SKM-1 (cell line): Measurements from ENCODE around the gene YAE1.
"Not testable (repeated sequence)": the region's sequence is repeated elsewhere in the genome, so short reads cannot be mapped to it uniquely, and the experiment has no call there.

Experiments used
- DNase-seq: peaks from one replicate; lab custom pipeline; 2025; ENCODE audit not compliant: unreplicated experiment; lab: John Stamatoyannopoulos, UW

Gene YAE1, protein sequence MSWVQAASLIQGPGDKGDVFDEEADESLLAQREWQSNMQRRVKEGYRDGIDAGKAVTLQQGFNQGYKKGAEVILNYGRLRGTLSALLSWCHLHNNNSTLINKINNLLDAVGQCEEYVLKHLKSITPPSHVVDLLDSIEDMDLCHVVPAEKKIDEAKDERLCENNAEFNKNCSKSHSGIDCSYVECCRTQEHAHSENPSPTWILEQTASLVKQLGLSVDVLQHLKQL

DNA sequence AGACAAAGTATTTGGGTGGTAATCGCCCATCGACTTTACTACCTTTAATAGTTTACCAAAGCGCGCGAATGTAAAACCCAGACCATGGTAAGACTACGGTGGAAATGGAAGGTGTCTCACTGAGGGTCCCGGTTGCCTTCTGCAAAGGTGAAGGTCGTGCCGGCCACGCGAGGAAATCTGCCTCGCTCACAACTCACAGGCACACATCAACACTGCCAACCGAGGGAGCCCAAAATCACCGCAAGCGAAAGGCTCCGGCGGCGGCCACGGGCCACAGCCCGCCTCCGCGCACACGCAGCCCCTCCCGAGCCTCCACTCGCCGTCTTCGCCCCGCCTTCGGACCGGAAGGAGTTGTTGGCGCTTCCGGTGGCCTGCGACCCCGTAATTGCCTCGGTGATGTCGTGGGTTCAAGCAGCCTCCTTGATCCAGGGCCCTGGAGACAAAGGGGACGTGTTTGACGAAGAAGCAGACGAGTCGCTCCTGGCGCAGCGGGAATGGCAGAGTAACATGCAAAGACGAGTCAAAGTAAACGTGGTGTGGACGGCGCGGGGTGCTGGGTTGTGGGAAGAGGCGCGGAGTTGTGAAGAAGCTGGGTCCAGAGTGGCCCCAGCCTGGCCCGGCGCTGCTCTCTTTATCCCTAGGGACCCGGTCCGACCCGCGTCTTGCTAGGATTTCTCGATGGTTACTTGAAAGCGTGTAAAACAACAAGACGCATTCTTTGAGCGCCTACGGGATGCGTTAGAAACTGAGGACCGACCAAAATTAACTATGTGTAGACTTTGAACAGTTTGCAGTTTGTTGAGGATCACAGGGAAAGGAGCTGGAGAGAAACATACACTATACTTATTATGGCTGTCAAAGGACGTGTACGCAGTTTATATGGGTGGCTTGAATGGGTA is at the start of gene YAE1:
YAE1 (plus strand) TSS at position 382 of the 899 bp plus-strand sequence; CDS start at position 397, 15 bp downstream.
- peak; percentile 66 for DNase-seq

DNA sequence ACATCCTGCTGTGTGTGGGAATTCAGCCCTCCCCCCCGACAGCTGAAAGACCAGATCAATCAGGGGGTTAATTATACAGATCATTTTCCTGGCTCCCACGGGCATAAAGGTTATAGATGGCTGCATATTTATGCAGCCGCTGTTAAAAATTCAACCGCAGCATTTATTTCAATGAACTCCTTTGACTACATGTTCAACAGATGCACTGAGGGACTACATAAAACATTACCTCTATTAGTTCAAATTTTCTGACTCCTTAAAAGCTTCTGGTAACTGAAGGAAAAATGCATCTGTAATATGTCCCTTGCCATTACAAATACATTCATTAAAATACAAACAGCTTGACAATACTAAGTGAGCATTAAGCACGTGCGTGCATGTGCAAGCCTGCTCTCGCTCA is 49.7 kb upstream of the YAE1 start:
- DNase-seq: no peak

DNA sequence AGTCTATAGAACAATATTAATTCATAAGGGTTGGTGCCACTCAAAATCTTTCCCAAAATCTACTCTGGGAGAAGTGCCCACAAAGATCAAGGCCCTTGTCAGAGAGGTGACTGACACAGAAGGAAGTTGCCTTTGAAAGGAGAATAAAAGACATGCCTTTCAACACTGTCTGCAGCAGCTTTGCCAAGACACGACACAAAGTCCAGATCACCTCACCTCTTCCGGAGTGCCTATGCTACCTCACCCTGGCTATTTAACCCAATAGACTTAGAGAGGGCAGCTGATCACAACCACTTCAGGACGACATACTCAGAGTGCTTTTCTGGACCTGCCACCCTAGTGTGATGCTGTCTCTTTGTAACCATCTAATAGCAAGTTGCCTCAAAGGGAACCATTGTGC is 49.0 kb upstream of the YAE1 start:
- no peak for DNase-seq

DNA sequence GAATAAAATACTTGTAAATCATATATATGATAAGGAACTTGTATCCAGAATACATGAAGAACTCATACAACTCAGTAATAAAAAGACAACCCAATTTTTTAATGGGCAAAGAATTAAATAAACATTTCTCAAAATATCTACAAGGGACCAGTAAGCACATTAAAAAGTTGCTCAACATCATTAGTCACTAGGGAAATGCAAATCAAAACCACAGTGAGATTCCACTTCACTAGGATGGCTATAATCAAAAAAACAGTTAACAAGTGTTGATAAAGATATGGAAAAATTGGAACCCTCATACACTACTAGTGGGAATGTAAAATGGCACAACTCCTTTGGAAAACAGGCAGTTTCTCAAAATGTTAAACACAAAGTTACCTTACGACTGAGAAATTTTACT is 40.3 kb upstream of the YAE1 start:
- no peak for DNase-seq

DNA sequence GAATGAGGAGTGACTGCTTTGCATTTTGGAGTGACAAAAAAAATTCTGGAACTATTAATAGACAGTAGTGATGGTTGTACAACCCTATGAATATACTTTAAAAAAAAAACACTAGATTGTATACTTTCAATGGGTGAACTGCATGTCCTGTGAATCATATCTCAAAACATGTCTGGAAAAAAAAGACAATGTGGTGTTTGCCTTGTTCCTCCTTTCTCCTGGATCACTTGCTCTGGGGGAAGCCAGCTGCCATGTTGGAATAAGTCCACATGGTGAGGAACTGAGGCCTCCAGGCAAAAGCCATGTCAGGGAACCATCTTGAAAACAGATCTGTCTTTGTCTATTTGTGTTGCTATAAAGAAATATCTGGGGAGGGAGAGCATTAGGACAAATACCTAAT is 39.5 kb upstream of the YAE1 start:
- DNase-seq: no peak

DNA sequence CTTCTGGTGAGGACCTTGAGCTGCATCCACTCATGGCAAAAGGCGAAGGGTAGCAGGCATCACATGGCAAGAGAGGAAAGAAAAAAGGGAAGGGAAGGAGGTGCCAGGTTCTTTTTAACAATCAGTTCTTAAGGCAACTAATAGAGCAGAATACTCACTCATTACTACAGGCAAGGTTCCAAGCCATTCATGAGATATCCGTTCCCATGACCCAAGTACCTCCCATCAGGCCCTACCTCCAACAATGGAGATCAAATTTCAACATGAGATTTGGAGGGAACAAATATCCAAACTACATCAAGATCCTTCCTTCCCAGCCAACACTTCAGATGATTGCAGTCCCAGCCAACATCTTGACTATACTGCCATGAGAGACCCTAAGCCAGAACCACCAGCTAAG is 38.9 kb upstream of the YAE1 start:
- no peak for DNase-seq

DNA sequence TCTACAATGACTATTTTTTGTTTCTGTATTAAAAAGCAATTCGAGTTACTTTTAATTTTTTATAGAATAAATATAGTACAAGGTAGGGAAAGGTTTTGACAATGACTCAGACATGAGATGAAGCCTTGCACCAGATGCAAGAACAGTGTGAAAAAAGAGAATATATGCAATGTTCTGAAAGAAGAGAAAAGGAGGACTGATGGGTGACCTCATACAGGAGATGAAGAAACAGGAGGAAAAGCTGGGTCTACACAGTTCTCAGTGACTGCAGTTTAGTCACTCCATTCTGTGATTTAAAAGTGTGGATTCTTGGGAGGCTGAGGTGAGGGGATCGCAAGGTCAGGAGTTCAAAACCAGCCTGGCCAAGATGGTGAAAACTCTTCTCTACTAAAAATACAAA is 38.3 kb upstream of the YAE1 start:
- no peak for DNase-seq

DNA sequence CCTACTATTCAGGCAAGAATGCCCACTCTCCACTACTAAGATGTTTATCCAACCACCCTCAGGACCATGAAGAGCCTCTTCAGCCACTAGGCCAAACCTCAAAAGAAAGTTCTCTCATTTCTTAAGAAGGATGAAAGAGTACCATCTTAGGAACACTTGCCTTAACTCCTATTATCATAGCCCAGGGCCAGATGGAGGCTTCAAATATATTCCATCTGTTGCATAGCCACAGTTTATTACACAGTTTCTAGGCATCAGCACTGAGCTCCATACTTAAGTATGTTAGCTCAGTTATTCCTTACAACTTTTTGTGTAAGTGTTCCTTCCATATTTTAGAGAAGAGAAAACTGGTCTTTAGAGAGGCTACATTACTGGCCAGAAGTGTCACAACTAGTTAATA is 37.4 kb upstream of the YAE1 start:
- DNase-seq: no peak

DNA sequence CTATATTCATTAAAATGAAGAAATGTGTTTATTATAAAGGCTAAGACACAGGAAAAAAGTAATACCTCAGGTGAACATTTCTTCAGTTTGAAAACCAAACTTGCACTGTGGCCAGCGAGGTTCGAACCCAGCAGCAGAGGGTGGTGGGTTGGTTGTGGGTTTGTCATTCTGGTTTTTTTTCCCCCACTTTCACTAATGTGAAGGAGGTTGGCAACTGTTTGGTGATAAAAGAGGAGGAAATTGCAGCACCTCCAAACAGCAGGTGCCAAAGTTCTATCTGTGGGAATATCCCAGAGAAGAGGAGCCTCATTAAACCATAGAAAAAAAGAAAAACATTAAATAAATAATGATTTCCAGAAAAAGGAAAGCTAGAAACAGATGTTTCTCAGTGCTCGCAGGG is 36.6 kb upstream of the YAE1 start:
- DNase-seq: no peak

DNA sequence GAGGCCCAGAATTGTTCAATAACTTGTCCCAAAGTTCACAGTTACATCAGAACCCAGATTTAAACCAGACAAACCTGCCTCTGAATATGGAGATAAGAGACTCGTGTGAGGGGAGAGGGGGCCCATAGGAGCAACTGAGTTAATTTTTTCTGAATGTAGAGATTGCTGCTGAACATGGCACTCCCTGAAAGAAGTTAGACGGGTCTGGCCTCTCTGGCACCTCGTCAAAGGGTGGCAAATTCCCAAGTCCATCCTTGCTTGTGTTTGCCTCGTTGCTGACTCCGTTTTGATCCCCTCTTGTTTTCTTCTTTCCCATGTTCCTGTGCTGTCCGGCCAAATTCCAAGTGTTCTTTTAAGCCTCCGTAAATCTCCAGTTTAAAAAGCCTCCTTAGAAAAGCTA is 35.2 kb upstream of the YAE1 start:
- no peak for DNase-seq

DNA sequence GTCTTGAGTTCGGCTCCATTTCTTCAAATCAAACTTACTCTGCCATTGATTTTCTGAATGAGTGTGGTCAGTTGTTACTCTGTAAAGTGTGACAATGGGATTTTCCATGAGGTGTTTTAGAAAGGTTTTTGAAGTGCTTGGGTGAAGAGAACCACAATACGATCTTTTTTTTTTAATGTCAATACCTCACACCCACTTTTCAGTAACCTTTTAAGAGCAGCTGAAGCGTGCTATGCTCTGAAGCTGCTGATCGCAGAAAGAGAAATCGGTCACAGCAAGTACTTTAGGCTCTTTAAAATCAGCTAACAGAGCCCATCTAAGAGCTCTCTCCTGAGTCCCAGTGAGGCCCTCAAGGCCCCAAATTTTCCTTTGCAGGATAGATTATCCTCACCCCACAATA is 34.4 kb upstream of the YAE1 start:
- no peak for DNase-seq

DNA sequence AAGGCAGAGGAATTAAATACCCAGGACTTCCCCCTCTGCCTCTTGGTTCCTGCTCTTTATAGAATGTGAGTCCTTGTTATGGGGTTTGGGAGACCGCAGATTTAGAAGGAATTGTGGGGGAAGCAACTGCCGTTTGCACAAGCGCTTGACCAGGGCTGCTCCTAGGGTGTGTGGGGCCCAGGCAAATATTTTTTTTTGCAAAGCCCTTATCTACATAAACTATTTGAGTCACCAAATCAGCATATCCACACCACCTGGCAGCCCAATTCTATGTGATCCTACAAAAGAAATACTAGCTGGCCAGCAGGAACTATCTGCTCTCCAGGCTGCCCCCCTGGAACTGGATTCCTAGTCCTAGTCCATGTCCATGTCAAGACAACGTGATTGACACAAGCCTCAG is 33.4 kb upstream of the YAE1 start:
- no peak for DNase-seq

DNA sequence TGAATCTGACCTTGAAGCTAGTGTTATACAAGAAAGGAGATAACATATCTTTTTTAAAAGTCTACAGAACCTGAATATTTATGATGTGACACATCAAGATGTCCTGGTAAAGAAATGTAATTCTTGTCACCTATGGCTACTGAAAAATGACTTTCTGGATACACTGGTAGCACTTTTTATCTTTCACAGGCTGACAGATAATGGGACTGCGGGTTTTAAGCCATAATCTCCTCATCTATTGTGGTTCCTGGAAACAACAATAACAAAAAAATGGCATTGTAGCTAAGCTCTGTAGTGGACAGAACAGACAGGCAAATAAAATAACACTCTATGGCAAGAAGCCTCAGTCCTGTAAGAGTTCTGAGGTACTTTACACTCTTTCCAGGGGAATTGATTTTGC is 31.6 kb upstream of the YAE1 start:
- no peak for DNase-seq

DNA sequence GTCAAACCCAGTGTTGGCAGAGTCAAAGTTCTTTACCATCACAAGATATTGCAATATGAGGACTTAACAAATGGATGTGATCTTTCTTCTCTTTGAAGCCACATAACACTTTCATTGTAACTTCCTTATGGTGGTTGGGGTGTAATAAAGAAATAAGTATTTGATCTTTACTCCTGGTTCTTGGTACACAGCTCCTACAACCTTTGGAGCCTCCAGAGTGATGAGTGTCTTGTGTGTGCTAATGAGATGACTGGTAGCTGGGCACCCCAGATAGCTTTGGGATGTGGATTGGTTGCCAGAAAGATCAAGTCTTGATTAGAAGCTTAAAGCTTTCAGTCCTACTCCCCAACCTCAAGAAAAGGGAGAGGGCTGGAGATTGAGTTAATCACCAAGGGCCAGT is 31.1 kb upstream of the YAE1 start:
- DNase-seq: no peak

DNA sequence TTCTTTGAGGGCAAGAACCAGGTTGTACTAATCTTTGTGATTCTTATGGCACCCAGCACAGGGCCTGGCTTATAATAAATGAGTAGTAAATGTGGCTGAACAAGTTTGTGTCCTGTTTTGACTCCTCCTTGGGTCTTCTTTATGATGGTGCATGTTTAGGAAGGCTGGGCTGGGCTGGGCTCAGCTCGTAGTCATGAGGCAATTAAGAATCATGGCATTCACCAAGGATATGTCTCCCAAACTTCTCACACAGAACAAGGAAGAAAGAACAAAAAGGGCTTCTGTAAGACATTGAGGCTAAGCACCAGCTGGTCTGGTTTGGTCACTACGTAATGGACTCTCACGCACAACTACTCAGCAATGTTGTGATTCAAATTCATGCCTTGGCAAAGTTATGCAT is 30.5 kb upstream of the YAE1 start:
- DNase-seq: no peak

DNA sequence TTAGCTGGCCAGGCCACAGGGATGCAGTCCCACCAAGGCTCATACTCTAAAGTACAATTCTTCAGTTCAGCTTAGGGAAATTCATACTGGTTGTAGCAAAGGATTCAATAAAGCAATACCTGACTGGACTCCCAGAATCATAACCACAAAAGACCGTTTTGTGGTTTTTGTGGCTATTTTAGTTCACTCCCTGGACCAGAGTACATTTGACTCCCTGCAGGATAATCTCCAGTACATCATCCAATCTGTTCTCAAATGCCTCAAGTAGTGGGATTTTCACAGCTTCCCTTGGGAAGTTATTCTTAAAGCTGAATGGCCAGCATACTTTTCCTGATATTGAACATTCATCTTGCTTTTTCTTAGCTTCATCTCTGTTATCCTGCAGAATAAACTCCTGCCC is 29.3 kb upstream of the YAE1 start:
- no peak for DNase-seq

DNA sequence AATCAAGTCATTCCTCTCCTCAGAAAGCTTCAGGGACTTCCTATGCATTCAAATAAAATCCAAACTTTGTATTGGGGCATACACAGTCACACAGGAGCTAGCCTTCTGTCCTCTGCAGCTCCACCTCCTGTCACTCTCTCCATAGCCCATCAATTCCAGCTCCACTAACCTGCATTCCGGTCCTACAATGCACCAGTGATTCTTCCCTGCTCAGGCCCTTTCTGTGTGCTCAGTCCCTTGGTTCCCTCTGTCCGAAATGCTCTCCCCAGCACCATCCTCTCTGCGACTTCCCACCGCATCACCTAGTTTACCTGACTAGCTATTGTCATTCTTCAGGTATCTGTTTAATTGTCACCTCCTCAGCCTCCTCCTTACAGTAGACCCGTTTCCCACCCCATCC is 26.4 kb upstream of the YAE1 start:
- DNase-seq: no peak

DNA sequence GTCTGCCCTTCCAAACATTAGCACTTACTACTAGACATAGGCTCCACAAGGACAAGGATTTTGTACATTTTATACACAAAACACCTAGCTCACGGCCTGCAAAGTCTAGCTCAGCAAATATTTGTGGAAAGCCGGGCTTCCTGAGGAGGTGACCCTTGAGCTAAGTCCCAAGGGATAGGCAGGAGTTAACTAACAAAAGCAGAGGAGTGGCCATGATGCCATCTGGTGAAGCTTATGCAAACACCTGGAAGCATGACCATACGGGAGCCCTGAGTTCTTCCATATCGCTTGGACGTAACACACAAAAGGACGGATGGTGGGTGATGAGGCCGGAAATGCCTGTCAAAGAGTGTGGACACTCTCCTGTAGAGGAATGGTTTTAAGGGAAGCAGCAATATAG is 25.9 kb upstream of the YAE1 start:
- DNase-seq: no peak

DNA sequence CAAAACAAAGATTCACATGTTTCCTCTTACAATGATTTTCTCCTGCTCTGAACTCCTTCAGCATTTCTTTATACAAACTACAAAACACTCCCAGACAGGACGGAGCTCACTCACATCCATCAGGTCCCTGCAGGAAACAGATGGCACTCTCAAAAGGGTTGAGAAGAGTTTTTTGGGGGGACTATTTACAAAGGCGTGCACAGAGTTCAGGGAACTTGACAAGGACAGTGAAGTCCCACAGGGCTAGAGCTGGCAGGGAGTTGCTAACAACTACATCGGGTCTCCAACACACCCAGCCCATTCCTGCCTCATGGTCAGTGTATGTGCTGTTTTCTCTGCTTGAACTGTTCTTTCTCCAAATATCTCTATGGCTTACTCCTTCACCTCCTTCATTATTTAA is 24.7 kb upstream of the YAE1 start:
- no peak for DNase-seq

DNA sequence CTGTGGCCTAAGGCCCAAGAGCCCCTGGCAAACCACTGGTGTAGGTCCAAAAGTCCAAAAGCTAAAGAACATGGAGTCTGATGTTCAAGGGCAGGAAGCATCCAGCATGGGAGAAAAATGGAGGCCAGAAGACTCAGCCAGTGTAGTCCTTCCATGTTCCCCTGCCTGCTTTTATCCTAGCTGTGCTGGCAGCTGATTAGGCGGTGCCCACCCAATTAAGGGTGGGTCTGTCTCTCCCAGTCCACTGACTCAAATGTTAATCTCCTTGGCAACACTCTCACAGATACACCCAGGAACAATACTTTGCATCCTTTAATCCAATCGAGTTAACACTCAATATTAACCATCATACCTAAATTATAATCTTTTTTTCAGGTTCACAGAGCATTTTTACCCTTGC is 21.4 kb upstream of the YAE1 start:
- not testable (repeated sequence) for DNase-seq

DNA sequence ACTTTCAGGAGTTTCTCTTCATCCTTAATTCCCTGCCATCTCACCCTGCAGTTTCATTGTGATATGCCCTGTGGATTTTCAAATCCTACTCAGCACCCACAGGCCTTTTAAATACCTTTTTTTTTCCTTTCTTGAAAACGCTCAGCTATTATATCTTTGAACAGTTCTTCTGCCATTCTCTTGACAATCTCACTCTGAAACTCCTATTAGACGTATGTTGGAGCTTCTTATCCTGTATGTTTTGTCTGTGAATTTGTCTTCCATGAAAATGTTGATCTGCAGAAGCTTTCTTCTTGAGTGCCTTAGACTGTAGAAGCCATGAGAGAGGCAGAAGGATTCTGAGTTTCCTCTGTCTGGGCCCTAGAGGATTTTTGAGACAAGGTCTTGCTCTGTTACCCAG is 18.9 kb upstream of the YAE1 start:
- DNase-seq: no peak

DNA sequence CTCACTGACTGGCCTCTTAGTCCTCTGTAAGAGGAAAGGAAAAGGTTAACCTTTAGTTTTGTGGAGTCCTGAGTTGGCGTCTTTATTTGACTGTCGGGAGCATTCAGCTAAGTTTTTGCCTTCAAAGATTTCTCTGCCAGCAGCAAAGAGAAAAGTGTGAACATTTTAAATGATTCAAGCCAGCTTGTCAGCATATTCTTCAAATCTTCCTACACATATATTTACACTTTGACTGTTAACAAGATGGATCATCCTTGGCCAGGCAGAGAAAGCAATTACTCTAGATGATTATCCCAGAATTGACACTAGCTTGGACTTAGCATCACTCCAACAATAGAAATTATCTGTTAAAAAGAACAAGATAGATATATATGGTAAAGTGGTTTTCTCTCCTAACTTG is 15.8 kb upstream of the YAE1 start:
- DNase-seq: no peak

DNA sequence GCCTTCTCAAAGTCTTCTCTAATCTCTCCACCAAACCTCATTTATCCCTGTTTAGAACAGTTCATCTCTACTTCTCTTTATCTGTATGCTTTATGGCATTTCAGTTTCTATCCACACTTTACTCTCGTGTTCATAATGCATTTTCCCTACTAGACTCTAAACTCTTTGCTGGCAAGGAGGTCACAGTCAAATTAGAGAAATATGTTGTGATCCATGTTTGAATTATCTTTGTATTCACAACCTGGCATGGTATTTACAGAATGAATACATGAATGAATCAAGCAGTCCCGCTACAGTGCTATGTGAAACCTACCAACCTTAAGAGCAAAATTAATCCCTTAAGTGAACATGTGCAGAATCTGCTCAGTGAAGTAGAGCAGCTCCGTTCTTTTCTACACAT is 12.8 kb upstream of the YAE1 start:
- DNase-seq: no peak
